AG10803 (cell line): ENCODE results near the gene RELT.

ENCODE experiments used
- DNase-seq: peaks from one replicate; pipeline ENCODE4 v3.0.0; 2010; ENCODE audit warnings: low read depth
- H3K4me3 ChIP-seq: 2 replicates; pipeline ENCODE4 v1.5.1; 2011; ENCODE audit warnings: mild to moderate bottlenecking, low read length, control low read depth
- TF ChIP-seq, protein P1 (sequence below): conservative IDR thresholded peaks from 2 replicates; pipeline ENCODE4 v1.5.1; 2011; ENCODE audit warnings: mild to moderate bottlenecking, low read length, control low read depth, inconsistent platforms

RELT gene

DNA sequence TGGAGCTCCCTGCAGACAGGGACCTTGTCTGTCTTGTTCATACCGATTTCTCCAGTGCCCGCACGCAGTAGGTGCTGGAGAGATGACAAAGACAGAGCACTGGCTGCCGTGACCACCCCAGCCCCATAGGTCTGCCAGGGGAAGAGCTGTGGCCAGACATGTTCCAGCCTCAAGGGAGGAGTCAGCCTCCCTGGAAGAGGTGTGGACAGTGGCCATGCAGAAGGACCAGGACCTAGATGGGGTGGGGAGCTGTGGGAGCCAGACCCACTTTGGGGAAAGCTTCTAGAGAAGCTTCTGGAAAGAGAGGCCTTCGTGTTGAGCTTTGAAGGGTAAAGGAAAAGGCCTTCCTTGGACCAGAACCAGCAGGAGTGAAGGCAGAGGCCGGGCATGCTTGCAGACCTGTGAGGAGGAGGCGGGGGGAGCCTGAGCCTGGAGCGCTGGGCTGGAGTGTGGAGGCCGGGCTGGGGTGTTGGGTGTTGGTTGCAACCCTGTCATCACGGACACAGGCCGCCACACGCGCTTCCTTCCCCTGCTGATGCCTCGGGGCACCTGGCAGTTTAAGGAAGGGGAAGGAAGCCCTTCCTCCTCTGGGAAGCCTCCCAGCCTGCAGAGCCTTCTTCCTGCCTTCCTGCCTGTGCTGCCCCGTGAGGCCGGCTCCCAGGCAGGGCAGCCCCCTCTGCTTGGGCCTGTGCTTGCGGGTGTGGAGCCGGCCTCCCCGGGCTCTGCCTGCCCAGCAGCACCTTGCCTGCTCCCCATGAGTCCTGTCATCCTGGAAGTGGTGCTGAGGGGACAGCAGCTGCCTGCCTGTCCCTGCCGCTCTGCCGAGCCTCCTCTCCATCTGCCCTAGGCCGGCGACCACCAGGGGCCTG is 12.3 kb downstream of the RELT start:
- no peak overlapping the region for H3K4me3 ChIP-seq
- TF ChIP-seq, protein P1, sequence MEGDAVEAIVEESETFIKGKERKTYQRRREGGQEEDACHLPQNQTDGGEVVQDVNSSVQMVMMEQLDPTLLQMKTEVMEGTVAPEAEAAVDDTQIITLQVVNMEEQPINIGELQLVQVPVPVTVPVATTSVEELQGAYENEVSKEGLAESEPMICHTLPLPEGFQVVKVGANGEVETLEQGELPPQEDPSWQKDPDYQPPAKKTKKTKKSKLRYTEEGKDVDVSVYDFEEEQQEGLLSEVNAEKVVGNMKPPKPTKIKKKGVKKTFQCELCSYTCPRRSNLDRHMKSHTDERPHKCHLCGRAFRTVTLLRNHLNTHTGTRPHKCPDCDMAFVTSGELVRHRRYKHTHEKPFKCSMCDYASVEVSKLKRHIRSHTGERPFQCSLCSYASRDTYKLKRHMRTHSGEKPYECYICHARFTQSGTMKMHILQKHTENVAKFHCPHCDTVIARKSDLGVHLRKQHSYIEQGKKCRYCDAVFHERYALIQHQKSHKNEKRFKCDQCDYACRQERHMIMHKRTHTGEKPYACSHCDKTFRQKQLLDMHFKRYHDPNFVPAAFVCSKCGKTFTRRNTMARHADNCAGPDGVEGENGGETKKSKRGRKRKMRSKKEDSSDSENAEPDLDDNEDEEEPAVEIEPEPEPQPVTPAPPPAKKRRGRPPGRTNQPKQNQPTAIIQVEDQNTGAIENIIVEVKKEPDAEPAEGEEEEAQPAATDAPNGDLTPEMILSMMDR: no peak
- DNase-seq: no peak

DNA sequence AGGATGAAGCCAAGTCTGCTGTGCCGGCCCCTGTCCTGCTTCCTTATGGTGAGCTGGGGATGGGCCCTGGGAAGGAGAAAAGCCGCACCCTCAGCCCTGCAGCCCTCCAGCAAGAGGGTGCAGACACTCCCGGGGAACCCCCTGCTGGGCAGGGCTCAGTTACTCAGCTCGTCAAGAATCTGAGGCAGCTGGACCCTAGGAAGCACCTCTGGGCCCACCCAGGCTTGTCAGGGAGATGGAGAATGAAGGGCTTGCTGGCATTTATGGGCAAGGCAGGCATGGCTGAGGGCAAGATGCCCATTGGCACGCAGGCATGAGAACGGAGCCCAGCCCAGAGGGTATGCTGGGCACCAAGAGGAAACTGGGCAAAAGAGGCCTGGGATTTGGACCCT is 12.9 kb downstream of the RELT start:
- no peak overlapping the region for H3K4me3 ChIP-seq
- TF ChIP-seq, protein P1: no peak
- DNase-seq: no peak

DNA sequence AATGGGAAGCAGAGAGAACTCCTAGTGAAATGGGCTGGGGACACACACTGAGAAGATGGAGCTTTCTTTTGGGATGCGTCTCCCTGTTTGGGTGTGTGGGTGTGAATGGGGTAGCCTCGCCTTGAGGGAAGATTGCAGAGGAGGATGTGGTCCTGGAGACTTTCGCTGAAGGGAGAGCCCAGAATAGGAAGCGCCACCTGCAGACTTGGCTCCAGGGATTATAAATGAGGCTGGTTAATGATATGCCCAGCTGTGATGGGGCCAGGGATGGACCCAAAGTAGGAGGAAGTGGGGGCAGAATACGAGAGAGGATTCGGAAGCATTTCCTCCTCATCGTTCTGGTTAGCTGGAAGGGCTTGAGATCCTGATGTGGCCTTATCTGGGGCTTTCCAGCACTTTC is 13.7 kb downstream of the RELT start:
- no peak overlapping the region for H3K4me3 ChIP-seq
- no peak for DNase-seq
- TF ChIP-seq, protein P1: no peak

DNA sequence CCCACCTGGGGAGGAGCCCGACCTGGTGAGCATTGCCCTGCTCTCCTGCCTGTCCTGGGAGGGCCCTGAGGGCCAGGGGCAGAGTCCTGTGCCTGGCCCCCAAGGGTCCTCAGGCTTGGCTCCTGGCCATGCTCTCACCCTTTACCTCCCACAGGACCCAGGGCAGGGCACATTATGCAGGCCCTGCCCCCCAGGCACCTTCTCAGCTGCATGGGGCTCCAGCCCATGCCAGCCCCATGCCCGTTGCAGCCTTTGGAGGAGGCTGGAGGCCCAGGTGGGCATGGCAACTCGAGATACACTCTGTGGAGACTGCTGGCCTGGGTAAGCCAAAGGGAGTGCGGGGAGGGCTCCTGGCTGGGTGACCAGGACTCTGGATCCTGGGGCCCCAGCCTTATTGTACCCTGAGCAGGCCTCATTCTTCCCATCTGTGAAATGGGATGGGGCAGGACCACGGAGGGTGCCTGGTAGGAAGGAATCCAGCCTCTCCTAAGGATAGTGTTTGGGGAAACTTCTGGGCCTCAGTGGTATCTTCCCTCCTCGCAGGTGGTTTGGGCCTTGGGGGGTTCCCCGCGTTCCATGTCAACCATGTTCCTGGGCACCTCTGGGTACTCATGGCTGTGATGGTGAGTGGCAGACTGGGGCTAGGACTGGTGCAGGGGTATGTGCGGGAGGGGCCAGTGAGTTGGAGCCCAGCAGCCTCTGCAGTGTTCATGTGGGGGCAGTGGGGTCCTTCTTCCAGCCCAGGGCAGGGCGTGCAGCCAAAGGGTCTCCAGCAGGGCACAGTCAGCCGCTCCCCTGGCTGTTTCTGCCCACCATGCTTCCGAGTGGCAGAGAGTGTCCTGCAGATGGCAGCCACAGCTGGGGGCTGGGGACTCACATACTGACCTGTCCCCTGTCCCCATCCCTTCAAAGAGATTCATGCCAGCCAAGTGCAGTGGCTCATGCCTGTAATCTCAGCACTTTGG is 14.7 kb downstream of the RELT start:
- TF ChIP-seq, protein P1: no peak
- DNase-seq: no peak
- no peak overlapping the region for H3K4me3 ChIP-seq

DNA sequence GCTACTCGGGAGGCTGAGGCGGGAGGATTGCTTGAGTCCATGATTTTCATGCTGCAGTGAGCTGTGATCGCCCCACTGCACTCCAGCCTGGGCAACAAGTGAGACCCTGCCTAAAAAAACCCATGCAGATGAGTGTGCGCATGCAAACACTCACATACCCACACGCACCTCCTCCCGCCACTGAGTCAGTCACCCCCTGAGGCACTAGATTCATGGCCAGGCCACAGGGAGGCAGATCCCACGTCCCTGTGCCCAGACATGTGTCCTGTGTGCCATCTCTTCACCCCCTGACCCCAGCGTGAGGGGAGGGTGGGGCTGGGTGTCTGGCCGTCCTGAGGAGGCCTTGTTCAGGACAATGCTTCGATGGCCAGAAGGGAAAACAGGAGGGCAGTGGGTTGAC is 15.5 kb downstream of the RELT start:
- no peak for DNase-seq
- H3K4me3 ChIP-seq: no peak overlapping the region
- TF ChIP-seq, protein P1: no peak

DNA sequence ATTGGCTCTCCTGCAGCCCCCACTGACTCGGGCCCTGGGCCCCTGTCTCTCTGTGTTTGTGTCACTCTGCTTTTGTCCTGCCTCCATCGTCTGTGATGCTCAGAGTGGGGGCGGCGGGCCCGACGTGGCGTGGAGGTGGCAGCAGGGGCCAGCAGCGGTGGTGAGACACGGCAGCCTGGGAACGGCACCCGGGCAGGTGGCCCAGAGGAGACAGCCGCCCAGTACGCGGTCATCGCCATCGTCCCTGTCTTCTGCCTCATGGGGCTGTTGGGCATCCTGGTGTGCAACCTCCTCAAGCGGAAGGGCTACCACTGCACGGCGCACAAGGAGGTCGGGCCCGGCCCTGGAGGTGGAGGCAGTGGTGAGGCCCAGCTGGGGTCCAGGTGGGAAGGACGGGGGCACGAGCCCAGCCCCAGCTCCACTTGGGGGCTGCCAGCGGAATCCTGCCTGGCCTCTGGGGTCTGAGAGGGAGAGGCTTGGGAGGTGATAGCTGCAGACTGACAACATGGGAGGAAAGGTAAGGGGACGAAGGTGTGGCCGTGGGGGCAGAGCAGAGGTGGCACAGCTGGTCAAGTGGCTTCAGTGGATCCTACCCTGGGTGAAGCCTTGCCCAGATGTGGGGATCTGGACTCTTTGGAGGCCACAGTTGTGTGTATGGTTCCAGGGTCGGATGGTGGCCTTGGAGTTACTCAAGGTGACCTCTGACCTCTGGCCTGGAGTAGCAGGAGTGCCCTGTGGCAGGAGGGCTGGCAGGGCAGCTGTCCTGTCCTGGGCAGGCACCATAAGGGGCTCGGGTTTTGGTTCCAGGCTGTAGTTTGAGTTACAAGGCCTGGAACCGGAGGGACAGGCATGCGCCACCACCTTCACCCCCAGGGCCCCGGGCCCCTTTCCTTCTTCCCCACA is 16.2 kb downstream of the RELT start:
- H3K4me3 ChIP-seq: no peak overlapping the region
- TF ChIP-seq, protein P1: no peak
- no peak for DNase-seq
